Muscle of back (tissue), 11 donors: Measurements from ENCODE around the gene TLL1. TPM values are rescaled to one million over a fixed set of nuclear protein-coding genes. Genes with fewer than 3 reads are reported as not detected.

Source experiments
- DNase-seq, 3 donors: peaks; one replicate each; pipeline versions ENCODE4 v3.0.0 to v3.0.0-alpha.2; 2013
- polyA plus RNA-seq, 10 donors: library from polyadenylated mRNA; unstranded; fragments of 120-200 nt; gene quantifications; one replicate each; pipeline ENCODE4 v1.2.1, GENCODE V29; 2013; ENCODE audit not compliant: insufficient read length in 10 of 10

The TLL1 gene
- polyA plus RNA-seq, 10 donors: 1.3 to 4.5 (median 2.3) TPM

DNA sequence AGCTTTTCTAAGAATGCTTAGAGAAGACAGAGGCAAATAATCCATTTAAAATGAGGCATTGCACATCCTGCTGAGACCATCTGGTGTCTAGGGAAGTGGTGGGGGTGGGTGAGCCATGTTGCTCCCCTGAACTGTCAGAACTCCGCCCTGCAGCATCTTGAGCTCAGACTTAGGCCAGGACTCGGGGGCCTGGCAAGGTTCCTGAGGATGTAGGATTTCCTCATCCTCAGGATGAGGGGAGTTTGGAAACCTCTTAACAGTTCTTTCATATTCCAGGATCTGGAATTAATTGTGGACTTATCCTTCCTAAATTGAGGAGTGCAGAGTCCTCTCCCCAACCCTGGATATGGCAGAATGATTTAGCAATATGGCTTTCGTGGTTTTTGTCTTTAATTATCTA, 6.6 kb downstream of the TLL1 start:
- DNase-seq: peak in 2 of 3 donors; percentile 9 to 72

- DNase-seq: no peak
Observed at GRCh38 chr4:165894159-165894558, 21.1 kb downstream of the TLL1 start.

- DNase-seq: peak in 1 of 3 donors; percentile 8
Observed at GRCh38 chr4:165905405-165906027, 32.5 kb downstream of the TLL1 start.

- DNase-seq: peak in 1 of 3 donors; percentile 34
Observed at GRCh38 chr4:165906272-165906671, 33.2 kb downstream of the TLL1 start.

DNA sequence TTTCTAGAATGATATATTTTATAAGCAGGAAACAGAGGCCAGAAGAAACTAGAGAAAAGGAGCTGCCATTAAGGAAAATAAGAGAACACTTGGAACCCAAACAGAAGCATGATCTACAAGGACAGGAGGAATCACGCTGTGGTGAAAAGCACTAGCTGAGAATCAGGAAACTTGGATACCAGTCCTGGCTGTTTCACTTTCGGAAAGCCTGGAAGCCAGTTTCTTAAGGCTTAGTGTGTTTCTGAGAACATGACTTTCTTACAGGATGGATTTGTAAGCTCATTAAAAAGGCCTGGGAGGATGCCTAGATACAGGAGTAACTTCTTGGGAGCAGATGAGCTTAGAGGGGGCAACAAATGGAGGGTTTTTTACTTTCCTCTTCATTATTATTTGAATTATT, 36.9 kb downstream of the TLL1 start:
- peak; percentile 23 to 67 (median 23) for DNase-seq

GRCh38 chr4:165915215-165915614, 42.2 kb downstream of the TLL1 start:
- no peak for DNase-seq

DNA sequence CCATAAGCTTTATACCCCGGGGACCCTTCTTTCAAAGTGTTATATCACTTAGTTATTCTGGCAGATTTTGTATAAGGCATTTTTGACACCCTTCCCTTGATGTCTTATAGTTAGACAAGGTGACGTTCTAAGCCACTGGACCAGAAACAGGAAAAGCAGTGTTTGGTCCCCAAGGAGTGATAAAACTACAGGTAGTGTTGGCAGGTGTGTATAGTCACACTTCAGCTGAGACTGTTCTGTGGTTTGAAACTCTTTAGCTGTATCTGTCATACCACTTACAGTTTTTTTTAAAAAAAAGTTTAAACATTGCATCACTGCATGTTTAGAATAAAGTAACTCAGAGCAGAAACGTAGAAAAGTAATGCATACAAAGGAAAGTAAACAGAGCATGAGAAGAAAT, 48.5 kb downstream of the TLL1 start:
- DNase-seq: no peak

DNA sequence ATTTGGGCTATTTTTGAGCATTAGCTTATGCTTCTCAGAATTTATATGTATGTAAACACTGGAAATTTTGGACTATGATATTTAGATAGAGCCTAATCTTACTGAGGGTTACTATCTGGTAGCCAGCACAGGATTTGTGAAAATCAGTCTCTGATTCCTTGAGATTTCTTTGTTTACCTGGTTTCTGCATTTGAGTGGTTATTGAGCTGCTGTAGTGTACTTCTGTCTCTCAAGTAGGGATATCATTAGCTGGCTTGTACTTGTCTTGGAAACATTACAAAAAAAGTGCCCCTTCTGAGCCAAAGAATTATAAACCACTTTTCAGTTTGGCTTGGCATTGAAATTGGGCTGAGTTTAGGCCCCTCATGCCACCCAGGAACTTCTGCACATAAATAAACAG, 49.7 kb downstream of the TLL1 start:
- peak in 1 of 3 donors; percentile 4 for DNase-seq

GRCh38 chr4:165926307-165926706, 53.3 kb downstream of the TLL1 start:
- no peak for DNase-seq

GRCh38 chr4:165927366-165927765, 54.3 kb downstream of the TLL1 start:
- no peak for DNase-seq

- DNase-seq: no peak
Observed at GRCh38 chr4:165927815-165928214, 54.8 kb downstream of the TLL1 start.

DNA sequence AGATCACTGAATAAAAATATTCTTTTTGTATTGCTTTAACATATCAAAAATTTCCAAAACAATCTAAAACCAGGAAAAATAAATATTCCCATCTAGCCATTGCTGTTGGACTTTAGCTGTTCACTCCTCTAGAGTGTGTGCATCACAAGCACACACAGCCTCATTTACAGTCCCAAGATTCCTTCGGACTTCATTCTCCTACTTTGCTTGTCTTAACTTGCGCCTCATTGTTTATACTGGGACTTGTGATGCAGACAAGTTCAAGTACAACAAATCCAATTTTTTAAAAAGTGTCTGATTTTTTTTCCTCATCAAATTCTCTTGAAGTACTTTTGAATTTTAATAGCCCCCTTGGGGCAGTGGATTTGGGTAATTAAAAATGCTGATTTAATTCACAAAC, 55.6 kb downstream of the TLL1 start:
- no peak for DNase-seq

DNA sequence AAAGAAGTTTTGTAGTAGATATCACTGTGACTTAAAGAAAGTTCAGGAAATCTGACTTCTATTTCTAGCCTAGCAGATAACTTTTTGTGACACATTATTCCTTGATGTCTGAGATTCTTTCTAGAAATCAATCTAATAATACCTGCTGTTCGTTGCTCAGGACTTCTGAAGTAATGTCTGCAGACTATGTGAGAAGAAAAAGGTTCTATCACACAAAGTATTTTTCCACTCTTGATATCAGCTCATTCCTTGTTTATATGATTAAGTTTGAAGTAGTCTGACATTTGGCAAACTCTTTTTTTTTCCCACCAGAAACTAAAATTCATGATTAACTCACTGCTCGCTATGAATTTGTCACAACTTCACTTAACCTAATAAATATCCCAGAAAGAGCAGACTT, 56.6 kb downstream of the TLL1 start:
- DNase-seq: no peak

DNA sequence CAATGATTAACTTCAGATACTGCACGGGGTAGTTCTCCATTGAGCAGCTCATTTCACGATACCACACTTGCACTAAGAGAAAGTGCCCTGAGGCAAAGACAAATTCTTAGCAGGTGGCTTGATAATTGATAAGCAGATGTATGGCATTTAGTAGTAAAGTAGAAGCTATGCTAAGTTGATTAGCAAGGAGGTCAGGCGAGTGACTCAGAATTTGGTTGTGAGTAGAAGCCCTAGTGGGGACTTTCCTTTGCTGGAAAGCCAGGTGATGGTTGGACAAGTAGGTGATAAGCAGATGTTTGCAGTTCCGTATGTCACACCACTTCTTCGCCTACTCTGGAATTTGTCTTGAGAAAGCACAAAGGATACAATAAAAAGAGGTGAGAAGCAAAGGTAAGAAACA, 58.7 kb downstream of the TLL1 start:
- DNase-seq: no peak

DNA sequence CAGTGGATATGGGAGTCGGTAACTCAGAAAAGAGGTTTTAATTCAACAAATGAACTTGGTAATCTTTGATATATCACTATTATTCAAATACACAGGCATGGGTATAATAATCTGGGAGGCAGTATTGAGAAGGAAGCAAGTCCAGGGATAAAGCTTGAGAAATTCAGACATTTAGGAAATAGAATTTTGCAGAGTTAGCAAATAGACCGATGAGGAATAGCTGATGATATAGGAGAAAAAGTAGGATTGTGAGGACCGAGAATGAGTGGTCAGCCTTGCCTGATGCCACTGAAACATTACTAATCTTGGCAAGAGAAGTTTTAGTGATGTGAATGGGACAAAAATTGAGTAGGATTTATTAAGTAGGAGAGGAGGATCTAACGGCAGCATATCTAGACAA, 71.9 kb downstream of the TLL1 start:
- DNase-seq: no peak

DNA sequence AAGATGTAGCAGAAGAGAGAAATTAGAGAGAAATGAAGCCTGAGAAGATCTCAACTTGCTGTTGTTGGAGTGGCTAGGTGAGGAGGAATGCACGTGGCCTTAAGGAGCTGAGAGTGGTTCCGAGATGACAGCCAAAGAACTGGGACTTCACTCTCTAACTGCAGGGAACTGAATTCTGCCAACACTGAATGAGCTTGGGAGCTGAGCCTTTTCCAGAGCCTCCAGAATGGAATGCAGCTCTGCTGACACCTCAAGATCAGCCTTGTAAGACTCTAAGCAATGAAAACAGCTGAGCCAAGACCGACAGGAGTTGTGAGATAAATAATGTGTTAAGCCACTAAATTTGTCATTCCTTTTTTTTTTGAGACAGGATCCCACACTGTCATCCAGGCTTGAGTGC, 73.0 kb downstream of the TLL1 start:
- no peak for DNase-seq

- DNase-seq: no peak
Observed at GRCh38 chr4:165947019-165947418, 74.0 kb downstream of the TLL1 start.

DNA sequence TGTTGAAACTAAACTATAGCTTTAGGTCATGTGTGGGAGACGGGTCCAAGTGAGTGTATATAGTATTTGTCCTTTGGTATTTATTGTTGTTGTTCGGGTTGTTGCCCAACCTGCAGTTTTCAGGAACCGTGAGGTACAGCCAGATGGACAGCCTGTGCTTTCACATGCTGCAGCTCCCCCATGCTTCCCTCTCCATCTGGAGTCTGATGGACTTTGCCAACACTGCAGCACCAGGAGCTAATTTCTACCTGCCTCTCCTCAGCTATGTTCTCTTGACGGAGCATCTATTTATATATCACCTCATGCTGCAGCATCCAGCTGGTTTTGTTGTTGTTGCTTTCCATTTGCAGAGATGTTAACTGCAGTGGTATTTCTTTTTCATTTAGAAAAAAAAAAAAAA, 80.1 kb downstream of the TLL1 start:
- DNase-seq: no peak

GRCh38 chr4:165963621-165964020, 90.6 kb downstream of the TLL1 start:
- DNase-seq: peak in 1 of 3 donors; percentile 49

- no peak for DNase-seq
Observed at GRCh38 chr4:165964591-165964990, 91.6 kb downstream of the TLL1 start.

- DNase-seq: no peak
Observed at GRCh38 chr4:165965503-165965902, 92.5 kb downstream of the TLL1 start.

DNA sequence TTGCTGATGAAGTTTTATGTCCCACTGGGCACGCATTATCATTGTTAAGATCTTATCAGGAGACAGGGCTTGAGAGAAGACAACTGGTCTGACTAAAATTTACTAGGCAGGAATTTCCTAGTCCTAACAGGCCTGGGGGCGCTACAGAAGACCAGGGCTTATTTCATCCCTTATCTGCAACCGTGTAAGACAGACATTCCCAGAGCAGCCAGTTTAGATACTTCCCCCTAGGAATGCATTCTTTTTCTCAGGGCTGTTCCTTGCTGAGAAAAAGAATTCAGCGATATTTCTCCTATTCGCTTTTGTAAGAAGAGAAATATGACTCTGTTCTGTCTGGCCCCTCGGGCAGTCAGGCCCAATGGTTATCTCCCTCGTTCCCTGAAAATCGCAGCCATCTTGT, 93.8 kb downstream of the TLL1 start:
- DNase-seq: no peak

DNA sequence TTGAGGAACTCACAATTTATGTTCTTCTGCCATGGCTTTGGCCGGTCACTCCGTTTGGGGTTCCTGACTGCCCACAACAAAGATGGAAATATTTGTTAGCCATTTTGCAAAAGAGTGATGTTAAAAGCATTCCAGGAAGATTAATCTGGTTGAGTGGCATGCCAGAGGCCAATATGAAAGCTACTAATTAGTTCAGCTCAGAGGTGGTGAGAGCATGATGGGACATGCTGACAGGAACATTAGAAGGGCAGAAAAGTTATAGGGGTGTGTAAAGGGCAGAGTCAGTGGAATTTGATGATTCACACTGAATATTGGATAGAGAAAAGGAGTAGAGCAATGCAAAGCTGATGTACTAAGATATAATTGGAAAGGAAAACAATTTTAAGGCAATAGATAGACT, 94.4 kb downstream of the TLL1 start:
- DNase-seq: no peak

- DNase-seq: no peak
Observed at GRCh38 chr4:165970703-165971420, 97.8 kb downstream of the TLL1 start.
